ENCODE data around the gene DNAH2. TPM values are rescaled to one million over a fixed set of nuclear protein-coding genes. Genes with fewer than 3 reads are reported as not detected.

The DNAH2 gene
- total and polyA plus RNA-seq, 9 of the 15 experiments (the other 6 are each of a cell fraction or from before 2014, with no cell fraction given), result 0.03 TPM; not detected in 8

DNA sequence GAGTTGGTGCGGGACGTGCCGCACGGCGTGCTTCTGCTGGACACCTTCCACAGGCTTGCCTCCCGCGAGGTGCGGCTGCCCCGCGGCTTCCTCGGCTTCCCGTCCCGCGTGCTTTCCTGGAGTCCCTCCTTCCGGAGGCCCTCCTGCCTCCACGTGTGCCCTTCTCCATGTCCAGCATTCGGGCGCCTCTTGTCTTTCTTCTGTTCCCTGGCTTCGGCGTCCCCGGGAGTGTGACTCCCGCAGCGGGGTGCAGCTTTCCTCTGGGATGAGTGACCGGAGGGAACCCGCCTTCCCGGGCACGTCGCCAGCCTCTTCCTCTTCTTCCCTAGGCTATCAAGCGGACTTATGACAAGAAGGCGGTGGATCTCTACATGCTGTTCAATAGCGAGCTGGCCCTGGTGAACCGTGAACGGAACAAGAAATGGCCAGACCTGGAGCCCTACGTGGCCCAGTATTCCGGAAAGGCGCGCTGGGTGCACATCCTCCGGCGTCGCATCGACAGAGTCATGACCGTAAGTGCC lies 23.0 kb downstream of the DNAH2 start:
- H3K4me3 ChIP-seq, result no peak overlapping the region
- peaks cover 0 to 4% of the 10 kb centered on the region in 2 experiments; a peak in 3 of 5 replicates for H3K4me1 ChIP-seq (replicated peaks in 1 of 2; ENCODE audit: control insufficient read depth in 2 of 2, insufficient read depth in 2 of 2, low read length in 2 of 2)
- no TSS peak for BruUV-seq (replicated peaks)
- H4K20me1 ChIP-seq (replicated peaks; ENCODE audit: control insufficient read depth, insufficient read depth, low read length), result 0 out of 2 replicates have a peak, but pooled peaks cover 3% of the 10 kb centered on the region
- intact Hi-C loops (cut with micrococcal nuclease) (loop anchor here (5.0 to 10.0 kb wide), 2 partner anchors 114 to 157 kb away; partner anchors contain the start of genes CYB5D1, NAA38 and TMEM88), in situ Hi-C loops (cut with MboI) (loop anchor here (10.0 kb wide), 1 partner anchor 244 kb away; no protein-coding TSS in a partner anchor)
- H3K9ac ChIP-seq (ENCODE audit: insufficient read depth in 1 of 2, low read depth in 2 of 2, low read length in 2 of 2), result no peak overlapping the region
- ChIA-PET POLR2A (interaction anchor here (0.6 to 0.7 kb wide), 2 partner anchors 9 to 18 kb away, joined by 3 read pairs; no protein-coding TSS in a partner anchor), CTCF (ENCODE audit: low intra/inter-chr PET ratio) (no interaction called here)
- H3K9me1 ChIP-seq (ENCODE audit: control insufficient read depth, insufficient read depth, low read length), result no peaks in the 10 kb centered on the region
- ATAC-seq, result no peak
- no peaks in the 10 kb centered on the region for H3K36me3 ChIP-seq (ENCODE audit: control insufficient read depth, insufficient read depth, low read length)
- no peak overlapping the region for H2AFZ ChIP-seq (ENCODE audit: low read depth, low read length)
- WGBS (ENCODE audit: insufficient coverage, low coverage, missing lambda C conversion rate), result 24% methylated on average over 27 of the region's 42 CpGs
- no peak for FAIRE-seq
- TF ChIP-seq, protein P1, sequence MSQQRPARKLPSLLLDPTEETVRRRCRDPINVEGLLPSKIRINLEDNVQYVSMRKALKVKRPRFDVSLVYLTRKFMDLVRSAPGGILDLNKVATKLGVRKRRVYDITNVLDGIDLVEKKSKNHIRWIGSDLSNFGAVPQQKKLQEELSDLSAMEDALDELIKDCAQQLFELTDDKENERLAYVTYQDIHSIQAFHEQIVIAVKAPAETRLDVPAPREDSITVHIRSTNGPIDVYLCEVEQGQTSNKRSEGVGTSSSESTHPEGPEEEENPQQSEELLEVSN (IDR thresholded peaks at IDR 0.05; ENCODE audit: borderline replicate concordance in 1 of 2, extremely low read depth in 1 of 2, insufficient read depth in 1 of 2, insufficient read length in 1 of 2, low read depth in 1 of 2, low read length in 1 of 2, poor library complexity in 1 of 2, severe bottlenecking in 1 of 2), result peak in 1 of 2 experiments; percentile 15
- TF ChIP-seq, protein P2, sequence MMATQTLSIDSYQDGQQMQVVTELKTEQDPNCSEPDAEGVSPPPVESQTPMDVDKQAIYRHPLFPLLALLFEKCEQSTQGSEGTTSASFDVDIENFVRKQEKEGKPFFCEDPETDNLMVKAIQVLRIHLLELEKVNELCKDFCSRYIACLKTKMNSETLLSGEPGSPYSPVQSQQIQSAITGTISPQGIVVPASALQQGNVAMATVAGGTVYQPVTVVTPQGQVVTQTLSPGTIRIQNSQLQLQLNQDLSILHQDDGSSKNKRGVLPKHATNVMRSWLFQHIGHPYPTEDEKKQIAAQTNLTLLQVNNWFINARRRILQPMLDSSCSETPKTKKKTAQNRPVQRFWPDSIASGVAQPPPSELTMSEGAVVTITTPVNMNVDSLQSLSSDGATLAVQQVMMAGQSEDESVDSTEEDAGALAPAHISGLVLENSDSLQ (IDR thresholded peaks at IDR 0.05), result no peak
- TF ChIP-seq PRMT5 (CRISPR knock-in tag; IDR thresholded peaks at IDR 0.05), result no peak
- no peak for TF ChIP-seq ZBTB1 (CRISPR knock-in tag; IDR thresholded peaks at IDR 0.05; ENCODE audit: borderline replicate concordance, low read depth)
- no peak overlapping the region for H3K4me2 ChIP-seq (ENCODE audit: insufficient read depth, low read length)
- H3K9me3 ChIP-seq (replicated peaks; ENCODE audit: control insufficient read depth, insufficient read depth, low read depth, low read length), result no peaks in the 10 kb centered on the region
- DNase-seq (ENCODE audit: extremely low read depth in 1 of 4, low spot score in 3 of 4), result no peak
- peaks cover 18 to 48% of the 10 kb centered on the region in 2 experiments; a peak in 4 of 5 replicates for H3K27me3 ChIP-seq (ENCODE audit: control insufficient read depth in 2 of 2, insufficient read depth in 2 of 2, low read length in 2 of 2)
- no peak overlapping the region for H3K27ac ChIP-seq (ENCODE audit: extremely low read depth, low read depth, low read length)
- H3K79me2 ChIP-seq (ENCODE audit: control insufficient read depth, insufficient read depth, low read length), result no peaks in the 10 kb centered on the region

Measured in K562 (cell line).